Uterus (tissue), 2 donors: ENCODE measurements around the gene TUBA1C.

ENCODE experiments used
- POLR2A ChIP-seq, 2 donors: fragments of 450-650 bp; IDR thresholded peaks; one replicate each; pipeline ENCODE4 v1.6.1; 2016; ENCODE audit warnings: antibody characterized with exemption in 2 of 2, mild to moderate bottlenecking in 1 of 2, moderate library complexity in 1 of 2
- TF ChIP-seq, protein P1 (sequence below), 4 experiments: fragments of 200-600 bp in 2 of 4; fragments of 450-650 bp in 2 of 4; sonication (generic) in 2 of 4; IDR thresholded peaks; one replicate each; pipeline ENCODE4 v1.5.1; 2016 to 2019; ENCODE audit warnings: antibody characterized with exemption in 4 of 4, mild to moderate bottlenecking in 2 of 4, moderate library complexity in 1 of 4

DNA sequence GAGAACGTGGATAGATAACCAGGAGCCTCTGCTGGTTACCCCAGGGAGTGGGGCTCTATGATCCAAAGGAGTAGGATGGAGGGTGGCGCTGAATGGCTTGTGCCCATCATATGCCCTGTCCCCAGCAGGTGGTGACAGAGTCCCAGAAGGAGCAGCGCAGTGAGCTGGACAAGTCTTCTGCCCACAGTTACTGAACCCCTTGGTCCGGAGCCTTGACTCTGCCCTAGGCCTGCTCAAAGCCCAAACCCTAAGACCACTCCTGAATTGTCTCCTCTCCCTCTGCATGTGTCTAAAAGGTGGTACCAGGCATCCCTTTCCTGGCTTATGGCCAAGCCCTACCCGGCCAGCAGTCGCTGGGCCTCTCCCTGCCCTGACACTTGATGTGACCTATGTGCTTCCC is 33.3 kb downstream of the TUBA1C start:
- TF ChIP-seq, protein P1, sequence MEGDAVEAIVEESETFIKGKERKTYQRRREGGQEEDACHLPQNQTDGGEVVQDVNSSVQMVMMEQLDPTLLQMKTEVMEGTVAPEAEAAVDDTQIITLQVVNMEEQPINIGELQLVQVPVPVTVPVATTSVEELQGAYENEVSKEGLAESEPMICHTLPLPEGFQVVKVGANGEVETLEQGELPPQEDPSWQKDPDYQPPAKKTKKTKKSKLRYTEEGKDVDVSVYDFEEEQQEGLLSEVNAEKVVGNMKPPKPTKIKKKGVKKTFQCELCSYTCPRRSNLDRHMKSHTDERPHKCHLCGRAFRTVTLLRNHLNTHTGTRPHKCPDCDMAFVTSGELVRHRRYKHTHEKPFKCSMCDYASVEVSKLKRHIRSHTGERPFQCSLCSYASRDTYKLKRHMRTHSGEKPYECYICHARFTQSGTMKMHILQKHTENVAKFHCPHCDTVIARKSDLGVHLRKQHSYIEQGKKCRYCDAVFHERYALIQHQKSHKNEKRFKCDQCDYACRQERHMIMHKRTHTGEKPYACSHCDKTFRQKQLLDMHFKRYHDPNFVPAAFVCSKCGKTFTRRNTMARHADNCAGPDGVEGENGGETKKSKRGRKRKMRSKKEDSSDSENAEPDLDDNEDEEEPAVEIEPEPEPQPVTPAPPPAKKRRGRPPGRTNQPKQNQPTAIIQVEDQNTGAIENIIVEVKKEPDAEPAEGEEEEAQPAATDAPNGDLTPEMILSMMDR (IDR thresholded peaks at IDR 0.05) = no peak
- TF ChIP-seq POLR2A (IDR thresholded peaks at IDR 0.05) = no peak
